Measurements from ENCODE around the gene SERPINB1.

The SERPINB1 gene

GRCh38 chr6:2844008-2844407 lies 2.3 kb upstream of the SERPINB1 start:
- no peak for DNase-seq

- no peak for DNase-seq
Measured at GRCh38 chr6:2843138-2843740, 1.6 kb upstream of the SERPINB1 start.

GRCh38 chr6:2842139-2842552 lies 483 bp upstream of the SERPINB1 start:
- DNase-seq, result no peak

GRCh38 chr6:2840749-2841061 lies 958 bp downstream of the SERPINB1 start:
- DNase-seq, result no peak

GRCh38 chr6:2839982-2840748 lies 1.5 kb downstream of the SERPINB1 start:
- DNase-seq, result no peak

GRCh38 chr6:2839195-2839981 lies 2.3 kb downstream of the SERPINB1 start:
- no peak for DNase-seq

GRCh38 chr6:2838251-2838650 lies 3.4 kb downstream of the SERPINB1 start:
- DNase-seq, result no peak

- DNase-seq, result no peak
Measured at GRCh38 chr6:2834262-2834661, 7.4 kb downstream of the SERPINB1 start.

GRCh38 chr6:2831392-2831791 lies 10.3 kb downstream of the SERPINB1 start:
- no peak for DNase-seq

GRCh38 chr6:2830183-2830582 lies 11.5 kb downstream of the SERPINB1 start:
- DNase-seq, result no peak

GRCh38 chr6:2829253-2829652 lies 12.4 kb downstream of the SERPINB1 start:
- no peak for DNase-seq

GRCh38 chr6:2828629-2829028 lies 13.0 kb downstream of the SERPINB1 start:
- DNase-seq, result no peak

- no peak for DNase-seq
Measured at GRCh38 chr6:2827142-2827541, 14.5 kb downstream of the SERPINB1 start.

- DNase-seq, result no peak
Measured at GRCh38 chr6:2826131-2826530, 15.5 kb downstream of the SERPINB1 start.

GRCh38 chr6:2823104-2823850 lies 18.4 kb downstream of the SERPINB1 start:
- DNase-seq, result no peak

GRCh38 chr6:2821554-2821953 lies 20.1 kb downstream of the SERPINB1 start:
- no peak for DNase-seq

GRCh38 chr6:2820415-2820814 lies 21.2 kb downstream of the SERPINB1 start:
- no peak for DNase-seq

GRCh38 chr6:2819978-2820377 lies 21.7 kb downstream of the SERPINB1 start:
- no peak for DNase-seq

GRCh38 chr6:2819115-2819514 lies 22.5 kb downstream of the SERPINB1 start:
- no peak for DNase-seq

GRCh38 chr6:2818593-2818992 lies 23.1 kb downstream of the SERPINB1 start:
- DNase-seq, result no peak

GRCh38 chr6:2817903-2818443 lies 23.7 kb downstream of the SERPINB1 start:
- DNase-seq, result no peak

- no peak for DNase-seq
Measured at GRCh38 chr6:2816158-2816557, 25.5 kb downstream of the SERPINB1 start.

GRCh38 chr6:2812695-2813094 lies 29.0 kb downstream of the SERPINB1 start:
- no peak for DNase-seq
